GM21717 (cell line): ENCODE results near the gene ZSCAN16.
A peak's percentile ranks its signal among the peaks of the same experiment; 100 is the strongest.

Experiments
- ATAC-seq: cut with Tn5 transposase; IDR thresholded peaks from one replicate; pipeline ENCODE4 v1.9.1; 2021; ENCODE audit warnings: mild to moderate bottlenecking, moderate library complexity; ENCODE audit not compliant: unreplicated experiment

Gene ZSCAN16

DNA sequence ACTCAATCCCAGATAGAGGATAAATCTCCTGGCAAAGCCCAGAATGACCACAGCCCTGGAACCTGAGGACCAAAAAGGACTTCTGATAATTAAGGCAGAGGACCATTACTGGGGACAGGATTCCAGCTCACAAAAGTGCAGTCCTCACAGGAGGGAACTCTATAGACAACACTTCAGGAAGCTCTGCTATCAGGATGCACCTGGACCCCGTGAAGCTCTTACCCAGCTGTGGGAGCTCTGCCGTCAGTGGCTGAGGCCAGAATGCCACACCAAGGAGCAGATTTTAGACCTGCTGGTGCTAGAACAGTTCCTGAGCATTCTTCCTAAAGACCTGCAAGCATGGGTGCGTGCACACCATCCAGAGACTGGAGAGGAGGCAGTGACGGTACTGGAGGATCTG is 992 bp downstream of the ZSCAN16 start:
- ATAC-seq = no peak

DNA sequence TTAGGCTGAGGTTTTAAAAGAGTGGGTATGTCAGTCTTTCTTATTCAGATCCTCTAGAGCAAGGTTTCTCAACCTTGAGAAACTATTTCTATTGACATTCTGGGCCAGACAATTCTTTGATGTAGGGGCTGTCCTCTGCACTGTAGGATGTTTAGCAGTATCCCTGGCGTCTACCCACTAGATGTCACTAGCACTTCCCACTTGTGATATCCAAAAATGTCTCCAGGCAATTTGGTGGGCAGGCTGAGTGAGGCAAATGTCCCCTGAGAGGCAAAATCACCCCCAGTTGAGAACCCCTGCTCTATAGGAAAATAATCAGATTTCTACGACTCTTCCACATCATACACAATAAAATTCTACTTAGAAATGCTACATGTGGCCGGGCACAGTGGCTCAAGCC is 9.6 kb downstream of the ZSCAN16 start:
- ATAC-seq = no peak

DNA sequence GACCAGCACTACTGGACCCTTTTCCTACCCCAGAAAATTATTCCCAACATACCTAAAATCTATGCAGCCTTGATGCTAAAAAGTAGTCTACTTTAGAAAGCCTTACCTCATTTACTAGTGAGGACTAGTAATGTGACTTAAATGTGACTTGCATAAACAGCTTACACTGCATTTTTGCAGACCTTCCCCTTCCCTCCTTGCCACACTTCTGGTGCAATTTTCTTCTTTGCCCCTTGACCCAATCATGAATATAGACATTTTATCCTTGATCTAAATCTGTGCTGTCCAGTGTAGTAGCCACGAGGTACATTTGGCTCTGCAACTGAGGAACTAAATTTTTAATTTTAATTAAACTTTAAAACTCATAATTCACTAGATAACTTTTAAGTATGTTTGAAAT is 10.3 kb downstream of the ZSCAN16 start:
- no peak for ATAC-seq

DNA sequence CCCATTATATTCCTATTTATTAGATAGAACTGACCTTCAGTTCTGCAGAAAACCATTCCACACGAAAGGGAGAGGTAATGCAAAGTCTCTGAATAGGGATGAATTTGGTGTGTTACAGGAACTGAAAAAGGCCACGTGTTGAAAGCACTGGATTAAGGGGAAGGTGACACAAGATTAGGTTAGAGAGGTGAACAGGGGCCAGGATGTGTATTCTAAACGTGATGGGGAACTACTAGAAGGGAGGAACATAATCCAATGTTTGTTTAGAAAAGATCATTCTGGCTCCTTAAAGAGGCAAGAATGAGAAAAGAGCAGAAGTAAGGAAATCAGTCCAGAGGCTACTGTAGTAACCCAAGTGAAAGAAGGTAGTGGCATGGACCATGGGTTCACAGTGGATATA is 11.0 kb downstream of the ZSCAN16 start:
- ATAC-seq = no peak

DNA sequence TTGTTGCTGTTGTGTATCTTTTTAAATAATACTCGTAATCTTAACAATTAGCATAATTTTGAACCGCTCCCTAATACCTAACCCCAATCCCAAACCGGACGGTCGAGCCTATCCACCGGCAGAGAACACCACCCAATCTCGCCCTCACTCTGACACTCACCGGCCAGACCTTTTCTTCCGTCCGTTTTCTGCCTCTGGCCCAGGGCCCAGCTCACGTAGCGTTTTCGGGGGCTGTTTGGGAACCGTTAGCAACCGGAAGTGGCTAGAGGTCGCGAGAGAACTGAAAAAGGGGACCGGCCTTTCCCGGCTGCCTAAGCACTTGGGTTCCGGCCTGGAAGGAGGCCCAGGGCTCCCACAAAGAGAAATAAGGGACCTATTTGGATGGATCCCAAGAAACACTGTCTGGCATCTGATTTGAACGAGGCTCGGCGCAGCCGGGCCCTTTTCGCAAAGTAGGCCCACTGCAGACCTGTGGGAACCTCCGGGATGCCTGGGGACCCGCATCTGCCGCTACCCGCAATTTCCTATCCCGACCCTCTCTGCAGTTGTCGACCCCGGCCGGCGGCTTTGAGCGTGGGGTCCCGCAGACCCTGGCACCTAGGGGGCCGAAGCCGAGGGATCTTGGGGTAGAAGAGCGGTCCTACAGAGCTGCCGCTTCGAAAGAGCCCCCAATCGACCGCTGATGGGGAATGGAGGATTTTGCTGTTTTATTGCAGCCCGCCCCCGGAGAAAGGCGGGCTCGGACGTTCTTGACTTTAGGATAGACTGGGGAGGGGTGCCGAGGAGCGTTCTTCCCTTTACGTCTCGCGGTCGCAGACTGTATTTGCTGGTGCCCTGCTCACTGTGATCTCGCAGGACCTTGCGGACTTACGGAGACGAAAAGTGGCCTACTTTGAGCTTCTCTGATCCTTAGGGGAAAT is 12.4 kb downstream of the ZSCAN16 start:
- peak; percentile 61 for ATAC-seq

DNA sequence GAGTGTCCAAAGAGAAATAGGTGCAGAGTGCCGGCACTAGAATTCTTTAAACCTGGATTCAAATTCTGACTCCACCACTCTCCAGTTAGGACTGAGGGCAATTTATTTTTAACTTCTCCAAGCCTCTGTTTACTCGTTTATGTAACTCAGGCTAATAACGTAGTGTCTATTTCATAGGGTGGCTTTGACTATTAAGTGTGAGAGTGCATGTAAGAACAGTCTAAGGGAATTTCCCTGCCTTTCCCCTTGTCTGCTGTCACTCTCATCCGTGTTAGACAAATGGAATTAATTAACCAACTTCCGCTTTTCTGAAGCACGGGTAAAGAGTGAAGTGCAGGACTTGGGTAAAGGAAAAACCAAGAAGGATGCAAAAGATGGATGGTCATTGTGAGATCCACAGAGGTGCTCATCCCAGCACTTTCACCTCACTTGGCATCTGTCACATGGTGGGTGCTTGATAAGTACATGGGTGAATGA is 13.1 kb downstream of the ZSCAN16 start:
- ATAC-seq = peak; percentile 33

DNA sequence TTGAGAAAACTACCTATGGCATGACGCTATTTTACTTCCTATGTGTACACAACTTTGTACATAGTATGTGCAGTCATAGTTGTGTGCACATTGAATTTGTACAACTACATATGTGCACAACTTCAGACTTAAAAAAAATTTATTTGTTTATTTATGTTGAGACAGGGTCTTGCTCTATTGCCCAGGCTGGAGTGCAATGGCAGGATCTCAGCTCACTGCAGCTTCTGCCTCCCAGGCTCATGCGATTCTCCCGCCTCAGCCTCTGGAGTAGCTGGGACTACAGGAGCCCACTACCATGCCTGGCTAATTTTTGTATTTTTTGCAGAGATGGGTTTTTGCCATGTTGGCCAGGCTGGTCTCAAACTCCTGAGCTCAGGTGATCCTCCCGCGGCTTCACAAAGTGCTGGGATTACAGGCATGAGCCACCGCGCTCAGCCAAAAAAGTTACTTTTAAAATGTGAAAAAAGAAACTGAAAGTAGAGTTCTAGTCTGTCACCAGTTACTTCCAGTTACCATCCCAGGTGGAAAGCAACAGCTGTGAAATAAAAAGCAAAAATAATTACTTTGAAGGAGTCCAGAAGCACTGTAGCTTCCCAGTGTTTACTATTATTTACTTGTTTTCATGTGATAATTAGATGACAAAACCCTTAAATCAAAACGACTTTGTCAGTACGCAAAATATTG is 15.6 kb downstream of the ZSCAN16 start:
- no peak for ATAC-seq

DNA sequence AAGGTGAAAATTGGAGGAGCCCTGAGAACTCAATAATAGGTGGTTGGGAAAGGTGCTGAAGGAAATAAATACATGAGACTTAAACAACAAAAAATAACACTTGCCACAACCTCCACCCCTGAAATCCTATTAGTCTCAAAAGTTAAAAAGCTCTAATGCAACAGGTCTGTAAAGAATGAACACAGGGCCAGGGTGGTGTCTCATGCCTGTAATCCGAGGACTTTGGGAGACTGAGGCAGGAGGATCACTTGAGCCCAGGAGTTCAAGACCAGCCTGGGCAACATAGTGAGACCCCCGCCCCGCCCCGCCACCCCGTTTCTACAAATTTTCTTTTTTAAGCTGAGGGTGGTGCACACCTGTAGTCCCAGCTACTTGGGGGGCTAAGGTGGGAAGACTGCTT is 16.2 kb downstream of the ZSCAN16 start:
- ATAC-seq = no peak

DNA sequence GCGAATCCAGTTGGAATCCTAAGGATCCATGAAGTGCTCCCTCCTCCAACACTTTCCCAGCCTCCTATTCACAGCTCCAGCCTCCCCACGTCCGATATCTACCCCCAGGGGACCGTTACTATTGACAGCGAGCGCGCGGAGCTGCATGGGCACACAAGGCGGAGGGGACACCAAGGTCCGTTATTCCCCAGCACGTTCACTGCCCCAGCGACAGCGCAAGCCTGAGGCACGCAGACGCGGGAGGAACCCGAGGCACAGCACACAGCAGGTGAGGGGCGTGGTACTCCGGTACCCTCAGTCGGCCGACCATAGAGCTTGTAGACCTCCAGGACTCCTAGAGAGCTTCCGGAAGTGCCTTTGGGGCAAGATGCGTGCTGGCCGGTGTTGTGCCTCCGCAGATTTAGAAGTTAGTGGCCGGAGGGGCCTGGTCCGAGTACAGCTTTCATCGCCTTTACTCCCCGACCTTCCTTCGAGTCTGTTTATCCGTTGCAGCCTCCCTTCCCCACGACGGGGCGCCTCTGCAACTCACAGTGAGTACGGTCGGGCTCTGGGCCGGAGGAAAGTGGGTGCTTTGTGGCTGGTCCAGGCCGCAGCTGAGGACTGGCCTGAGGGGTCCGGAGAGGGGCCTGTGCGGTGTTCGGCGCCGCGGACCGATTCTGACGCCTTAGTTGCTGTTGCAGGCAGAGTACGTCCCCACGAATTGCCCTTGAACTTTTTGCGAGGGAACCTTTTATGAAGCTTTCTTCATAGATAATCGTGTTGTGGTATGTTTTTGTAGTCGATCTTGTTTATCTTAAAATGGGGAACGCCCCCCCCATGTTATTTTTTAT is 17.3 kb downstream of the ZSCAN16 start, which contains the start of gene ZKSCAN8:
Gene ZKSCAN8, plus strand, starts transcription at position 384 of the 830 bp plus-strand sequence. CDS start 6,525 bp downstream, outside the sequence.
- peak; percentile 72 for ATAC-seq

DNA sequence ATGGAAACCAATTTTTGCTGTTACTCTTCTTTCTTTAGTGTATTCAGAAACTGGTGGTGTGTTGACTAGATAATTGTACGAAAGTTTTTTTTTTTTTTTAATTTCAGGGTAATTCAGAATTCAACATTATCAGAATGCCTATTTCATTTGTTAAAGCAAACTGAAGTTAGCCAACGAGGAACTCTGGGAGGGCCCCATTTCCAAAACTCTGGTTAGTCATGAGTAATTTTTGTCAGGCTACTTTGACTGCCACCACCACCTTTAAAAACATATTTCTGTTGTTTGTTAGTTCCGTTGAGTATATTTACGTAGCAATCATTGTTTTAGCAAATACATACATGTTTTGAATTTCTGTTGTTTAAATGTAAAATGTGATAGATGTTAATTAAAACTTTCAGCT is 18.0 kb downstream of the ZSCAN16 start:
- ATAC-seq = no peak

DNA sequence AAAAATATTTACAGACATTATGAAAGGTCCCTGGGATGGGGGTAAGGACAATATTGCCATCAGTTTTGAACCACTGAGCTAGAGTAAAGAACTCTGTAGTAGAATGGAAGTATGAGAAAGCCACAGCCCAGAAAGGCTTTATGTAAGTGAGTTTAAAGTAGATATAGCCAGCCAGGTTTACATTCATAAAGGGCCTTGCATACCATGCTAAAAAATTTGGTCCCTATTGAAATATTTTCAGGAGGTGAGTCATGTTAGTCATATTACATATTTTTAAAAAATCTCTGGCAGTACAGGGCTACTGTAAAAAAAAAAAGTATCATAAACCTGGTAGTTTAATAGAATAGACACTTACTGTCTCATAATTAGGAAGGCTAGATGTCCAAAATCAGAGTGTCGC is 20.8 kb downstream of the ZSCAN16 start:
- ATAC-seq = no peak

DNA sequence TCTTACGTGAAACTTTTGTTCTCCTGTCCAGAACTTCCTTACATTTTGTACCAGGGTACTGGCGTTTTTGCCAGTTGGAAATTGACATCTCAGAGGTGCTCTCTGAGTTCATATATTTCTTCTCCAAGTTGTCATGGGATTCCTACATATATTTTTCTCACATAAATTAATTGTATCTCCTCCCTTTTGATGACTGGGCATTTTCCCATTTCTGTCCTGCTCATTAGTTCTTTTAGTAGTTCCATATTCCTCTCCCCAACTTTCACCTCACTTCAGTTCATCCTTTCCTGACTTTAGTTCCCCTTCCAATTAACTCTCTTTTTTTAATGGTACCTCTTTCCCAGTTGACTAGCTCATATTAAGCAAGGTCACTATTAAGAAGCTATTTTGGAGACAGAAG is 28.1 kb downstream of the ZSCAN16 start:
- no peak for ATAC-seq

DNA sequence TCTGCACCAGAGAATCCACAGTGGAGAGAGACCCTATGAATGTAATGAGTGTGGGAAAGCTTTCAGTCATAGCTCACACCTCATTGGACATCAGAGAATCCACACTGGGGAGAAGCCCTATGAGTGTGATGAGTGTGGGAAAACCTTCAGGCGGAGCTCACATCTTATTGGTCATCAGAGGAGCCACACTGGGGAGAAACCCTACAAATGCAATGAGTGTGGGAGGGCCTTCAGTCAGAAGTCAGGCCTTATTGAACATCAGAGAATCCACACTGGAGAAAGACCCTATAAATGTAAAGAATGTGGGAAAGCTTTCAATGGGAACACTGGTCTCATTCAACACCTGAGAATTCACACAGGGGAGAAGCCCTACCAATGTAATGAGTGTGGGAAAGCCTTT is 29.1 kb downstream of the ZSCAN16 start:
- no peak for ATAC-seq

DNA sequence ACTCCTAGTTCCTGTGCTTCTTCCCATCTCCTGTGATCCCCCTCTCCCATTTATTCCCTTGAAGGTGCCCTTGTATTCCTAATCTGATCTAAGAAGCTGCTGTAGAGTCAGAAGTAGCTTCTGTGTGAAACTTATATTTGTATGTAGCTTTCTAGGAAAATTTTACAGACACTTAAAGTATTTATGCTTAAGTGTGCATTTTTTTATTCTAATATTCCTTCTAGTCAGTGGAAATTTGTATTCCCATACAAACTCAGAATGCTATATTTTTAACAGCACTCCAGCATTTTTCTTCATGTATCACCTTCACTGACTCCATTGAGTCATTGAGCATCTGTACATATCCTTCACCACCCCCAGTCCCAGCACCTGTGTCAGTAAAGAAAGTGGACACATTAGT is 29.9 kb downstream of the ZSCAN16 start:
- no peak for ATAC-seq

DNA sequence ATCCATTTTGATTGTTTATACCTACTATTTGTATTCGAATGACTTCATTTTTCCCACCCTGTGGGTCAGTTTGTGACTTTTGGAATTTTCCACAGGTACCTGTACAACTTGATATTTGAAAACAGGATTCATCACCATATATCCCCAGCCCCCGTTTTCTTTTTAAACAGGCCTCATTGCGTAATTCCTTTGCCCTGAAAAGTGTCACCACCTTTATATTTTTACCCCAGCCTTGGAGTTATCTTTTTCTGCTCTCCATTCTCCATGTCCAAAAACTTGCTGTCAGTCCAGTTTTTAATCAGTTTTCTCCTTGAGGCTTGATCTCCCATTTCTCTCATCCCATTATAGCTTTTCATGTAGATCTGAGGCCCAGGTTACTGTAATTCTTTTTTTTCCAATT is 33.9 kb downstream of the ZSCAN16 start:
- no peak for ATAC-seq

DNA sequence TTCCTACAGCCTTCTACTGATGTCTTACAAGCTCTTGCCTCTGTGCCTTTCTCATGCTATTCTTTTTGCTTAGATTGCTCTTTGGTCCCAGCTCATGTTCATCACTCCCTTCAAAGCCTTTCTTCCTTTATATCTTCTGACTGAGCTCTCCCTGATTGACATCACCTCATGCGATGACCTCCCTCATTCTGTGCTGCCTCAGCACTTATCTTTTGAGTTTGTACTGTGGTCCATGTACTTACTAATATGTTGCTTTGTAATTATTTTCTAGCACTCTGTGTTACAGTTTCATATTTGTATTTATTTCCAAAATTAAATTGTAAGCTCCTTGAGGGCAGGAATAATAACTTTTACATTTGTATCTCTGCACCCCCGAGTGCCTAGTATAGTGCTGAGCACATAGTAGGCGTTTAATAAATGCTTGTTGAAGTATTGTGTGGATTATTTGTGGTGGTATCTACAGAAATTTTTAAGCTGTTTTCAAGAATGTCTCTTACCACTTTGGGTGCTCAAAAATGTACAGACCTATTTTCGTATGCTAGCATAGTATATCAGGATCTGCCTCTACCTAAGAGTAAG is 34.7 kb downstream of the ZSCAN16 start:
- no peak for ATAC-seq

DNA sequence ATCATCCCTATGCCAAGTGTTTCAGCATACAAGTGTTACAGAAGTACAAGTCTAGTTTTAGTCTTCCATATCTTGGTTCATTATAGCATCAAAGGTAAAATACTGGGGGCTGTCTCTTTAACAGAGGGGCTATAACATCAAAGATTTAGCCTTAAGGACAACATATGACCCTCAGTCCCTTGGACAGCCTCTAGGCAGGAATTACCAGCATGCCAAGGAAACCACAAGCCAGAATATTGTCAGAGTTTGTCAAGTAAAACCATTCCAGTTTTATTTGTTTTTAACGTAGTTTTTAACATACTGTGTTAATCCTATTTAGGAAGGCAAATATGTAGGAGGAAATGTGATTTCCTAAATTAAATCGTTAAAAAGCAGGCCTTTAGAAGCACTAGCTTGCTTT is 35.8 kb downstream of the ZSCAN16 start:
- ATAC-seq = no peak

DNA sequence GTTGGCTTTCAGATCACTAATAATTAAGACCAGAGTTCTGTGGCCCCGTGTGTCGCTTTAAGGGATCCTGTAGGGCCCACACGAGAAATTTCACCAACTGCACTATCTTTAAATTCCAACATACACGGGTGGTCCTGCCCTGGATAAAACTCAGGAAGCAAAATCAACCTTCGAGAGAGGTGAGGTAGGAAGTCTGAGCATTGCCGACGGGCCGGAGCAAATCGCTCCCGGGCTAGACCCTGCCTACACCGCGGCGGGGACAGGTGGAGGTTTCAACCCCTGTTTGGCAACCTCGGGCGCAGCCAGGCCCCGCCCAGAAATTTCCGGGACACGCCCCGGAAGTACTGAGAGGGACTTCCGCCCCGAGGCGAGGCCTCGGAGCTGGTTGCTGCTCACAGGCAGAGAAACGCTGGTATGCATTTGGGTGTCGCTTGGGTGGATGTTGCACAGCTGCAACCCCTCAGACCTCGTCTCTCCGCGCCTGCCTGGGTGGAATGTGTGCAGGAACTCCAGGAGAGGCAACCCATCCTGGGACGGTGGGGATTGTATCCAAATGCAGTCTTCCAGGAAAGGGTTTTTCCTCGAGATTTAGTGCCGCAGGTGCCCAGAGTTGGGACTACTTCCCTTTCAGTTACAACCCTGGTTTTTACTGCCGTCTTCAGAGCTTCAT is 37.1 kb downstream of the ZSCAN16 start:
- no peak for ATAC-seq

DNA sequence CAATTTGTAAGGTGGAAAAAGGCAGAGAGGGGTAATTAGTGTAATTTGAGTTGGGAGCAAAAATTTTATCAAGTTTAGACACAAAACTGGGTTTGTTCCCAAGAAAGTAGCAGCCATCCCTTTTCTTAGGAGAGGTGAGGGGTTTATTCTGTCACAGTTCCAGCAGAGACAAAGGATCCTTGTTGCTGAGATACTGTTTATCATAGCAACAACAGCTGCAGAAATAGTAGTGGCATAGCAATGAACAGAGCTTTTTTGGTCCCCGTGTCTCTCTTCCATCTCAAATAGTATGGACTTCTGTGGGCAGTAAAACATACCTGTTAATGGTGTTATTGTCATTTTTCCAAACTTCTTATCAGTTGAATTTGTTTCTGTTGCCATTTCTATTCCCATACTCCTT is 41.2 kb downstream of the ZSCAN16 start:
- ATAC-seq = no peak

DNA sequence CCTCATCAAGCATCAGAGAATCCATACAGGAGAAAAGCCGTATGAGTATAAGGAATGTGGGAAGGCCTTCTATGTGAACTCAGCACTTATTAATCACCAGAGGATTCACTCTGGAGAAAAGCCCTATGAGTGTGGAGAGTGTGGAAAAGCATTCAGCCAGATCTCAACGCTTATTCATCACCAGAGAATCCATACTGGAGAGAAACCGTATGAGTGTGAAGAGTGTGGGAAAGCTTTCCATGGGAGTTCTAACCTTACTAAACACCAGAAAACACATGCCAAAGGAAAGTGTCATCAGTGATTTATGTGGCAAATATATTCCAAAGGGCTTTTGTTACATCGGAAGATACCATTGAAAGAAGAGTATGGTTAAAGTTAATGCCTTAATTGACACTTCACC is 42.7 kb downstream of the ZSCAN16 start:
- ATAC-seq = no peak
